ENCODE results near the gene FAM9C.

FAM9C gene

GRCh38 chrX:12999422-12999821 lies 45.0 kb downstream of the FAM9C start:
- H3K4me3 ChIP-seq (ENCODE audit: control insufficient read depth, low read depth, low read length): no peak overlapping the region
- no peak for TF ChIP-seq CTCF (IDR thresholded peaks at IDR 0.05; ENCODE audit: control insufficient read depth, insufficient read depth, low read depth, low read length, missing control alignments)
- no peak for DNase-seq (ENCODE audit: low read depth)

- TF ChIP-seq CTCF (IDR thresholded peaks at IDR 0.05; ENCODE audit: control insufficient read depth, insufficient read depth, low read depth, low read length, missing control alignments): no peak
- no peak overlapping the region for H3K4me3 ChIP-seq (ENCODE audit: control insufficient read depth, low read depth, low read length)
- no peak for DNase-seq (ENCODE audit: low read depth)
Measured at GRCh38 chrX:12997906-12998687, 46.3 kb downstream of the FAM9C start.

- H3K4me3 ChIP-seq (ENCODE audit: control insufficient read depth, low read depth, low read length): no peak overlapping the region
- no peak for TF ChIP-seq CTCF (IDR thresholded peaks at IDR 0.05; ENCODE audit: control insufficient read depth, insufficient read depth, low read depth, low read length, missing control alignments)
- no peak for DNase-seq (ENCODE audit: low read depth)
Measured at GRCh38 chrX:12996934-12997435, 47.4 kb downstream of the FAM9C start.

GRCh38 chrX:12994321-12994720 lies 50.1 kb downstream of the FAM9C start:
- DNase-seq (ENCODE audit: low read depth): no peak
- no peak overlapping the region for H3K4me3 ChIP-seq (ENCODE audit: control insufficient read depth, low read depth, low read length)
- TF ChIP-seq CTCF (IDR thresholded peaks at IDR 0.05; ENCODE audit: control insufficient read depth, insufficient read depth, low read depth, low read length, missing control alignments): no peak

- no peak overlapping the region for H3K4me3 ChIP-seq (ENCODE audit: control insufficient read depth, low read depth, low read length)
- no peak for TF ChIP-seq CTCF (IDR thresholded peaks at IDR 0.05; ENCODE audit: control insufficient read depth, insufficient read depth, low read depth, low read length, missing control alignments)
- DNase-seq (ENCODE audit: low read depth): no peak
Measured at GRCh38 chrX:12993826-12994225, 50.6 kb downstream of the FAM9C start.

GRCh38 chrX:12992544-12993118 lies 51.8 kb downstream of the FAM9C start:
- TF ChIP-seq CTCF (IDR thresholded peaks at IDR 0.05; ENCODE audit: control insufficient read depth, insufficient read depth, low read depth, low read length, missing control alignments): no peak
- H3K4me3 ChIP-seq (ENCODE audit: control insufficient read depth, low read depth, low read length): no peak overlapping the region
- no peak for DNase-seq (ENCODE audit: low read depth)

Data from AG09309 (cell line).